Endothelial cell of umbilical vein (primary cell): ENCODE measurements around the gene HNRNPM. TPM values are rescaled to one million over a fixed set of nuclear protein-coding genes. Genes with fewer than 3 reads are reported as not detected.

Experiments
- BruUV-seq: library from RNA; stranded (reverse); fragments of 400-500 nt; replicated peaks from 2 replicates; lab custom pipeline; 2021; lab: Mats Ljungman, UMichigan
- CTCF ChIA-PET: fragments of 300-600, 350-600 bp; sonication (Branson Sonifier 250); formaldehyde crosslinking; loops from one replicate; lab custom pipeline; 2021; ENCODE audit warnings: antibody characterized with exemption, inconsistent platforms; lab: Charles Lee
- POLR2A ChIA-PET: fragments of 300-600, 350-600 bp; sonication (Branson Sonifier 250); formaldehyde crosslinking; loops from one replicate; lab custom pipeline; 2021; ENCODE audit warnings: antibody characterized with exemption, inconsistent platforms; lab: Charles Lee
- DNase-seq: peaks from one replicate; pipeline ENCODE4 v3.0.0-alpha.2; 2011; ENCODE audit warnings: low read depth, low spot score
- FAIRE-seq: peaks from 2 replicates; lab custom pipeline; 2011; peaks lifted over from hg19 to GRCh38; lab: Jason Lieb, UNC
- H2AFZ ChIP-seq: 2 replicates; pipeline ENCODE4 v1.6.0; 2012; ENCODE audit warnings: low read depth, low read length, control low read depth, inconsistent platforms
- H3K27ac ChIP-seq: 2 replicates; pipeline ENCODE4 v1.5.1; 2011; ENCODE audit warnings: low read depth, mild to moderate bottlenecking, control low read depth, low read length, moderate library complexity; ENCODE audit not compliant: insufficient read depth
- H3K27me3 ChIP-seq, 2 experiments: 2 replicates each; pipeline versions ENCODE4 v1.6.0 to v1.6.1; 2011; ENCODE audit warnings: low read length in 2 of 2, mixed read lengths in 1 of 2; ENCODE audit not compliant: control insufficient read depth in 2 of 2, insufficient read depth in 2 of 2
- H3K36me3 ChIP-seq, 2 experiments: 2 replicates in 1 of 2; 3 replicates in 1 of 2; pipeline ENCODE4 v1.5.1; 2011; ENCODE audit warnings: low read length in 2 of 2, mild to moderate bottlenecking in 1 of 2, moderate library complexity in 1 of 2; ENCODE audit not compliant: control insufficient read depth in 2 of 2, insufficient read depth in 2 of 2; ENCODE audit errors: extremely low read depth in 1 of 2
- H3K4me1 ChIP-seq: 3 replicates; pipeline ENCODE4 v1.5.1; 2011; ENCODE audit warnings: mild to moderate bottlenecking, low read length; ENCODE audit not compliant: control insufficient read depth, insufficient read depth; ENCODE audit errors: extremely low read depth
- H3K4me2 ChIP-seq: 2 replicates; pipeline ENCODE4 v1.6.1; 2011; ENCODE audit warnings: low read length, control low read depth, mixed read lengths; ENCODE audit not compliant: insufficient read depth
- H3K4me3 ChIP-seq, 3 experiments: fragments of 200-600 bp in 1 of 3; sonication (generic), shearing (Covaris generic) in 1 of 3; replicated peaks in 1 of 3; 2 replicates each; pipeline ENCODE4 v1.5.1; 2011 to 2016; ENCODE audit warnings: control low read depth in 3 of 3, low read length in 3 of 3, mild to moderate bottlenecking in 2 of 3, inconsistent platforms in 1 of 3, low read depth in 1 of 3, moderate library complexity in 1 of 3; ENCODE audit not compliant: insufficient read depth in 1 of 3
- H3K79me2 ChIP-seq: 2 replicates; pipeline ENCODE4 v1.6.0; 2012; ENCODE audit warnings: low read length, inconsistent platforms; ENCODE audit not compliant: control insufficient read depth, insufficient read depth
- H3K9ac ChIP-seq: replicated peaks from 2 replicates; pipeline ENCODE3; 2011; ENCODE audit warnings: low read length, control low read depth; ENCODE audit not compliant: insufficient read depth; ENCODE audit errors: extremely low read depth
- H3K9me1 ChIP-seq: replicated peaks from 3 replicates; pipeline ENCODE4 v1.6.0; 2011; ENCODE audit warnings: mild to moderate bottlenecking, low read length; ENCODE audit not compliant: control insufficient read depth, insufficient read depth; ENCODE audit errors: extremely low read depth
- H3K9me3 ChIP-seq: replicated peaks from 2 replicates; pipeline ENCODE4 v1.5.1; 2012; ENCODE audit warnings: low read length, inconsistent platforms; ENCODE audit not compliant: control insufficient read depth, insufficient read depth
- H4K20me1 ChIP-seq: replicated peaks from 2 replicates; pipeline ENCODE3; 2011; ENCODE audit warnings: mild to moderate bottlenecking, low read length; ENCODE audit not compliant: control insufficient read depth, insufficient read depth; ENCODE audit errors: extremely low read depth
- EZH2 ChIP-seq: IDR thresholded peaks from 2 replicates; pipeline ENCODE4 v1.6.1; 2012; ENCODE audit warnings: borderline replicate concordance, low read depth, mild to moderate bottlenecking, moderate library complexity, low read length, inconsistent platforms; ENCODE audit not compliant: severe bottlenecking
- FOS ChIP-seq: IDR thresholded peaks from 2 replicates; pipeline ENCODE4 v1.6.1; 2011; ENCODE audit warnings: mild to moderate bottlenecking, low read length, moderate library complexity, borderline replicate concordance; ENCODE audit not compliant: insufficient read depth
- GATA2 ChIP-seq: IDR thresholded peaks from 2 replicates; pipeline ENCODE4 v1.7.0; 2011; ENCODE audit warnings: low read depth, mild to moderate bottlenecking, moderate library complexity, mixed read lengths, low read length; ENCODE audit not compliant: insufficient read length, insufficient read depth
- JUN ChIP-seq: IDR thresholded peaks from 2 replicates; pipeline ENCODE4 v1.6.1; 2011; ENCODE audit warnings: borderline replicate concordance, low read depth; ENCODE audit not compliant: insufficient read length, insufficient read depth
- MAX ChIP-seq: IDR thresholded peaks from 2 replicates; pipeline ENCODE4 v1.6.1; 2011; ENCODE audit not compliant: insufficient read depth, insufficient read length
- MYC ChIP-seq: IDR thresholded peaks from one replicate; pipeline ENCODE4 v1.6.1; 2011; ENCODE audit warnings: mild to moderate bottlenecking, low read depth, low read length
- POLR2A ChIP-seq: IDR thresholded peaks from 2 replicates; pipeline ENCODE4 v1.6.1; 2012; ENCODE audit warnings: low read depth, mild to moderate bottlenecking, control low read depth, low read length
- POLR2AphosphoS5 ChIP-seq: IDR thresholded peaks from 2 replicates; pipeline ENCODE4 v1.6.1; 2012; ENCODE audit warnings: low read depth, mild to moderate bottlenecking, control low read depth, low read length, moderate library complexity; ENCODE audit not compliant: insufficient read depth
- dilution Hi-C: fragments of 300-500 bp; cut with MboI; formaldehyde crosslinking; loops from one replicate; pipeline ENCODE4 v1.15.0; 2019; ENCODE audit warnings: low sequenced_read_pairs; ENCODE audit not compliant: extremely low pct_ligation_motif_present
- intact Hi-C: fragments of 100-400 bp; cut with micrococcal nuclease; formaldehyde crosslinking; loops from one replicate; pipeline ENCODE4 v1.10.0; 2022
- polyA plus RNA-seq, 4 experiments: library from polyadenylated mRNA; depleted of rRNA in 3 of 4; stranded (reverse) in 3 of 4; unstranded in 1 of 4; fragments of >200 nt; gene quantifications; 2 replicates each; pipeline versions ENCODE4 v1.2.1 to v1.2.3, GENCODE V29; 2011 to 2012; ENCODE audit warnings: missing spikeins in 1 of 4
- total RNA-seq: library from RNA; stranded (reverse); gene quantifications from 2 replicates; pipeline ENCODE4 v1.2.3, GENCODE V29; 2021

HNRNPM gene
- total and polyA plus RNA-seq, 2 donors (not counting 3 experiments of a cell fraction or from before 2014, with no cell fraction given) = 244 to 301 TPM

DNA sequence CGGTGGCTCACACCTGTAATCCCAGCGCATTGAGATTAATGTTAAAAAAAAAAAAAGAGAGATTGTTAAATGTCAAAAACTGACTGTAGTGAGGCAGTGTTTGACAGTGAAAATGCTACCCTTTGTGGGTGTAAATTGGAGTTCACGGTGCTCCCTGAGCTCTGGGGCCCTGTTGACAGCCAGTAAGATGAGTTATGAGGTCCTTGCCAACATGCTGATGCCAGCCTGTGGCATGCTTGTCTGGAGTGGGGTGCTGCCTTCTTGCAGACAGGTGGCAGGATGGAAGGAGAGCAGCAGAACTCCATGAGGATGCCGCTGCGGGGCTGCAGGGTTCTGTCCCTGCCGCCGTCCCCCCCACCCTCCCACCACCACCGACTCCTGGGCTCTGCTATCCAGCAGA, 31.7 kb downstream of the HNRNPM start:
- Histone ChIP-seq H3K27me3 (no peaks in the 10 kb centered on the region), H3K9me1 (no peaks in the 10 kb centered on the region), H3K79me2 (peaks cover 64% of the 10 kb centered on the region), H3K4me2 (no peak overlapping the region), H3K9ac (no peak overlapping the region), H3K9me3 (no peaks in the 10 kb centered on the region), H3K4me3 (no peak overlapping the region), H3K36me3 (peaks cover 20 to 60% of the 10 kb centered on the region in 2 experiments), H3K4me1 (no peaks in the 10 kb centered on the region), H2AFZ (no peak overlapping the region), H3K27ac (no peak overlapping the region), H4K20me1 (peaks cover 2% of the 10 kb centered on the region)
- TF ChIP-seq POLR2AphosphoS5 = no peak
- no peak for TF ChIP-seq JUN
- no peak for TF ChIP-seq MYC
- no peak for TF ChIP-seq EZH2
- no peak for TF ChIP-seq FOS
- no peak for TF ChIP-seq GATA2
- TF ChIP-seq POLR2A = no peak
- no peak for TF ChIP-seq MAX
- ChIA-PET CTCF (interaction anchor here (0.7 to 1.2 kb wide), 2 partner anchors 29 to 63 kb away, joined by 3 read pairs; partner anchors contain the start of gene MARCHF2), POLR2A (no interaction called here)
- intact Hi-C loops (no loop called here), dilution Hi-C loops (no loop called here)
- FAIRE-seq = no peak
- DNase-seq = no peak
- BruUV-seq = no TSS peak

GRCh38 chr19:8477889-8478288, 33.1 kb downstream of the HNRNPM start:
- Histone ChIP-seq H4K20me1 (peaks cover 5% of the 10 kb centered on the region), H3K4me1 (no peaks in the 10 kb centered on the region)
- POLR2A ChIA-PET = no interaction called here

More at GRCh38 chr19:8477889-8478288, 33.1 kb downstream of the HNRNPM start:
- H3K79me2 ChIP-seq = peaks cover 73% of the 10 kb centered on the region
- H3K36me3 ChIP-seq = peaks cover 25 to 60% of the 10 kb centered on the region in 2 experiments
- no peak for FAIRE-seq
- intact Hi-C loops (no loop called here), dilution Hi-C loops (no loop called here)
- no peaks in the 10 kb centered on the region for H3K9me1 ChIP-seq
- no peak overlapping the region for H3K9ac ChIP-seq
- CTCF ChIA-PET = interaction anchor here (0.6 to 1.2 kb wide), 2 partner anchors 65 to 141 kb away, joined by 3 read pairs; partner anchors contain the start of gene MARCHF2
- no TSS peak for BruUV-seq
- DNase-seq = no peak
- H3K27ac ChIP-seq = no peak overlapping the region
- no peak overlapping the region for H3K4me2 ChIP-seq
- H3K9me3 ChIP-seq = no peaks in the 10 kb centered on the region
- no peak overlapping the region for H2AFZ ChIP-seq
- no peaks in the 10 kb centered on the region for H3K27me3 ChIP-seq
- no peak overlapping the region for H3K4me3 ChIP-seq
- TF ChIP-seq POLR2AphosphoS5 = no peak
